Tongue (tissue), 2 donors: ENCODE measurements around the gene DMD. TPM values are rescaled to one million over a fixed set of nuclear protein-coding genes. Genes with fewer than 3 reads are reported as not detected.

Experiments used
- DNase-seq: peaks from one replicate; pipeline ENCODE4 v3.0.0-alpha.2; 2015
- total RNA-seq: library from RNA; depleted of rRNA; stranded (reverse); fragments of >200 nt; gene quantifications from one replicate; pipeline ENCODE4 v1.2.3, GENCODE V29; 2014

DMD gene
- total RNA-seq, 1 donor from 2014 or later: 304 TPM

DNA sequence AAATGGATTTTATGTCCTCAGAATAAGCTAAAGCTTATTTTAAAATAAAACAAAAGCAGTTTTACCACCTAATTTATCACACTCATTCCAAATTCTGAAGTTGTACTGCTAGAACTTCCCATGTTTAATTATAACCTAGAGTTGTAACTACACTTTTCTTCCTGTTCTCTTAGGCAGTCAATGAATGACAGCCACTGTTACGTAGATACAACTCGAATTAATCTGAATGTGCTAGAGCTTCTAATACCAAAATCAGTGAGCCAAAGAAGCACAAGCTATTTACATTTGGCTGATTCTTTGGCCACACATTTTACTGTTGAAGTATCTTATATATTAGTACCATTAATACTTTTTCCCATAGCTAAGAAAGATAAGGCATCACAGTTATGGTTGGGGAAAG is 2040.6 kb downstream of the DMD start:
- DNase-seq: no peak

DNA sequence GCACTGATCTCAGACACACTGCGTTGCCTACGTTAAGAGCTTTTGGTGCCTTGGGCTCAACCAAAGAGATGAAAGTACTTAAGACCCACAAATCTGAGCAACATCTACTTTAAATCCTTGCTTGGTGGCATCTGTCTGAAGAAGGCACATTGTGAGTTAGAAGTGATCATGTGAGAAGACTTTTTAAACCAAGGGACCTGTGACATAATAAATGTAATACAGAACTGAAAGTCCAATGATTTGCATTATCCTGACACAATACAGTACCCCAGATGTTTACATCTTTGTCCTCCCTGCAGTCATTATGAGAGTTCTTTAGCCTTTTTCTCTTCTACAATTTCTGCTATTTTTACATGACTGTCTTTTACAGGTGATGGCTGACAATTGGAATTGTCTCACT is 2042.8 kb downstream of the DMD start:
- DNase-seq: no peak

DNA sequence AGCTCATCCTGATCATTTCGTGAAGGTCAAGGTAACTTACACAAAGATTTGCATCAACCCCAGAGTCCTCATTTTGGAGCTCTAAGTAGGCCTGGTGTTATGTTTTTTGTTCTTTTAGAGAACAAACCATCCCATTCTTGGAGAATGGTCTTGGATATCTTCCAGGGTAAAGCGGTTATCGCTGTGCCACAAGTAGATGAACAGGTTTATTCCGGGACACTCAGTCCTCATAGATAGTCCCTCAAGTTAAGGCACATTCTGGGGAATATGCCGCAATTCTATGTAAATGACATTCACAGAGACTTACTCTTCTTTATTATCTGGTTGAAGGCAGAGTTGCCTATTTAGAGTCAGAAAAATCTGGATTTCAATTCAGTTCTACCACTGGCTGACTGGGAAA is 2044.5 kb downstream of the DMD start:
- no peak for DNase-seq

DNA sequence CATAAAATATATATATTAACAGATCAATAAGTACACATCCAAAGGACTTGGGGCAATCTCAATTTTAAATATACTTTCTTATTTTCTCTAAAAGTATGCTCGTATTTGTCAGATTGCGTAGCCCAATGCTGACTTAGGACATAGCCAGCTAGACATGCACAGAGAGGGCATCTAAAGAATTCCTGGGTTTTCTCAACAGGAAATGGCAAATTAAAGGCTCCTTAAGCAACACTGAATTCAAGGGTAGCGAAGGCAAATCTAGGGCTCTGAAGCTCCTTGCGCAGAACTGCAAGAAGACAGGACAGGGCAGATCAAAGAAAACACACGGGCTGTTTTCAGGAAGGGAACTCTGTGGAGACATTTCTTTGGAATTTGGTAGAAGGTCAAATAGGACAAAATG is 2044.9 kb downstream of the DMD start:
- no peak for DNase-seq

DNA sequence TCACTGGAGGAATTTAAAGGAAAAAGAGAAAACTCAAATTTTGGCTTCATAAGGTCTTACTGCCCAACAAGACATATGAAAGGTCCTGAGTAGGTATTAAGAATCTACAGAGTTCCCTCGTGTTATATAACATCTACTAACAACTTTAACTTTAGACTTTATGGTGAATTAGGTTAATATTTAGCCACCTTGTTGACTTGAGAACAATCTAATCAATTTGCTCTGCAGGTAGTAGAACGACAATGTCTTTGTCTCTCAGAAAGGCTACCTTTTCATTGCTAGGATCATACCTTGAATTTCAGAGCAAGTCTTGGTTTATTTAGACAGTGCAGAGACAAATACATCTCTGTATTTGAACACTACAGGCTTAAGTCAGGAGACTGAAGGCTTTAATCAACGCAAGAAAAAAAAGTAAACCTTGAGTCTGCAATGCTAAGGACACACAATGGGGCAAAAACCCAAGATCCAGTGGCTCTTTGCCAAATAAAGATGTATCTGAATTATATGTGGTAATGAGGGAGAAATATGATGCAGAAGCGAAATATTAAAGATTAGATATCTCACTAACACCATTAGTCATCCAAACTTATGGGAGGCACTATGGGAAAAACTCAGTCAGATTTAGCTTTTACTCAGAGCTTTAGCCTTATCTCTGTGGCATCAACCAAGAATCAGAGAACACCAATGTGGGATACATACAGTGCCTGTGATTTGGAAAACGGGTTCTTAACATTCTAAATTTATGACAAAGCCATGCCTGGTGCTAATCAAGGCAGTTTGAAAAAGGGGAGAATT is 2045.9 kb downstream of the DMD start:
- DNase-seq: no peak

DNA sequence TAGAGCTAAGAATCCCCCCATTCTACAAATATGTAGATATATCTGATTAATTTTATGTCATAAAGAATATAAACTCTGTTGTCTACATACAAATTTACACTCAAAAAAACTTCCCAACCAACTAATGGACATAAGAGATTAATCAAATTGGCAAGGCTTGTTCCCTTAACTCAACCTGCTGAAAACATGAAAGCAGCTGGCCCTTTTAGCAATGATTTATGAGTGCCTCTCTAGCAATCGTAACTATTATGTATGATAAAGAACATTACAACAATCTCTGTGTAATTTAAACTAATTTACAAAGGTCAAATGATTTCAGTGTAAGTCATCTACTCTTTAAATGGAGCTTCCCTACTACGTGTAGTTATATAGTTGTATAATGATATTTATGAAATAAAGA is 2056.4 kb downstream of the DMD start:
- DNase-seq: no peak

DNA sequence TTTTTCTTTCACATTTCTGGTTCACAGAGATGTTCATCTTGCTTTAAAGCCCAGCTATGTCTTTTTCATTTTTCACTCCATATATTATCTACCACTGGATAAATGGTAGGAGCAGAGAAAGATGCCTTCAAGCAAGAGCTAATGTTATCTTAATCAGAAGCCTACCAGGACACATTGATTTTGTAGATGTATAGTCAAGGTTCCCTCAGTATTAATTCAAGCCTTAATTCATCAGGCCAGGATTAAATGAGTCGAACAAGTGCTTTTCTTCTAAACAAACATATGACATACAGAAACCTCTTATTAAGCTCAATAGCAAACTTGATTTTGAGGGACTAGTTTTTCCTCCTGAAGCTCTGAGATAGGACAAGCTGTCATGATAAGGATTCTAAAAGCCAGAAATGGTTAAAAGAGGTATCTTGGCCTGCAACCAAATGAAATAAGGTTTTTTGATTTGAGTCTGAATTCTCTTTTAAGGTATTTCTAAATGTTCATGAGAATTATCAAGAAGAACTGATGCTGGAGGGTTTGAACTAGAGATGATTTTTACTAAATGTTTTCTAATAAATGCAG is 2057.8 kb downstream of the DMD start:
- no peak for DNase-seq

DNA sequence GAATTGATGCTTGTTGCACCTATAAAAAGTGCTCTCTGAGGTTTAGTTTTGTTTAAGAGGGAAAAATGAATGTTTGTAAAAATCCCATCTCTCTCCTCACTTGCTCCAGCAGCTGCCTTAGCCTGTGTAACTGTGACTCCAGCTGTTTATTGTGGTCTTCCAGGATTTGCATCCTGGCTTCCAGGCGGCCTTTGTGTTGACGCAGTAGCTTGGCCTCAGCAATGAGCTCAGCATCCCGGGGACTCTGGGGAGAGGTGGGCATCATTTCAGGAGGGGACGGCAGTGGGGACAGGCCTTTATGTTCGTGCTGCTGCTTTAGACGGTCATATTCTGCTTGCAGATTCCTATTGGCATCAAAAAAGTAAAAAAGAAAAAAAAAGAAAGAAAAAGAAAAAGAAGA is 2064.2 kb downstream of the DMD start:
- DNase-seq: peak; percentile 73

DNA sequence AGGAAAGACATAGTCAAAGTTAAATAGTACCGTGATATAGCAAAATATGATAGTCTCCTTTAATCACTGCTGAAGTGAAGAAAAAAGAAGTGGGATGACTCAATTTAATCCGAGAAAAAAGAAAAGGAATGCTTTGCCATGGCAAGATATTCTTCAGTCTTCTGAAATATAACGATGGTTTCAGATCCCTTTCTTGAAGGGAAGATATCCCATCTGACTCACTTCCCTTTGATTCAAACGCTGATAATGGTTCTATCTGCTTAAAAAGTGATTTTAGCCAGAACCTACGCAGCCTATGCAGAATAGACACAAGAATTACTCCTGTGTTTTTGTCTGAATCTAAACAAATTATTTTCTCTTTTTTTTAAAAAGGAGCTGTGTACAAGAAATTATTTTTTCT is 2071.4 kb downstream of the DMD start:
- DNase-seq: no peak

DNA sequence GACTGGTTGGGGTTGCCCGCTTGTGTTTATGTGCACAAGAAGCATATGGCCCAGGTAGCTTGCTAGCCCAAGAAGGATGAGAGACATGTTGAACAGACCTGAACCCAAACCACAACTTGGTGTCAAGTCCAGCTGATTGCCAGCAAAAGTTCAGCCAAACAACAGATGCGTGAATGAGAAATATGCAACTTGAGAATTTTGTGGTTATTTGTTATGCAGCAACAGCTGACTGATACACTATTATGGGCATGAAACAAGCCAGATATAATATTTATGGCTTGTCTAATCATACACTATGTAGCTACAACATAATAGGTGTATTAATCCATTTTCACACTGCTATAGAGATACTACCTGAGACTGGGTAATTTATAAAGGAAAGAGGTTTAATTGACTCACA is 2073.2 kb downstream of the DMD start:
- DNase-seq: no peak

DNA sequence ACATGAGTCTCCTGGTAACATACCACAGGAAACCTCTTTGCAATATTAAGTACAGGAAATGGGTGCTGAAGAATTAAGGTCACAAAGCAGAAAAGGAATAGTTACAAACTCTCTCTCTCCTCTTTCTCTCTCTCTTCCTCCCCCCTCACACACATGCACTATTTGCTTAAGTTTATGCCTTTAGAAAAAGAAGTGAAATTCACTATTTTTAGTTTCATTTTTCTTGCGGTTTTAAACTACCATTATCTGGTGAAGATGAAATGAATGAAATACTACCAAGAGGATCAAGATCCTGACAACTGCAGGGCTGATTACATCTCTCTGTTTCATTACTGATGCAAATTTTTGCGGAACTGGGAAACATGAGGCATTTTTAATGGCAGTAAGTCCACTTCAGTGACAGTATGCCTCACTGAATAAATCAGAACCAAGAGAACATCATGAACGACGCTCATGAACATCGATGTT is 2075.2 kb downstream of the DMD start:
- no peak for DNase-seq

DNA sequence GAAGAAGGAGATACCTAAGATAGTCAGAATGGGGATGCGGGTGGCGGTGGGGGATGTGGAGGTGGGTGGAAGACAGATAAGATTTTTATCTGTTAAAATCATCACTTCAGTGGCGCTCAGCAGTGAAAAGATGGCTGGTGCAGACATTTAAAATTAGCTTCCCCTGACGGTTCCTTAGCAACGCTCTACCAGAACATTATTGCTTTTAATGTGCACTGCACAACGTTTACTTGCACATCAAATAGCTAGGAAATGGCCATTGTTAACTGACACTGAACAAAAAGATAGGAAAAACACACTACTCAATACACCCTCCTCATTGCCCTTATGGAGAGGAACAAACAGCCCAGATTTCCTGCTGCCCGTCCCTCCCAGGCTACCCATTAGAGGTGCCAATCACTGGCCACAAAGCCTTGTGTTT is 2078.5 kb downstream of the DMD start:
- no peak for DNase-seq

DNA sequence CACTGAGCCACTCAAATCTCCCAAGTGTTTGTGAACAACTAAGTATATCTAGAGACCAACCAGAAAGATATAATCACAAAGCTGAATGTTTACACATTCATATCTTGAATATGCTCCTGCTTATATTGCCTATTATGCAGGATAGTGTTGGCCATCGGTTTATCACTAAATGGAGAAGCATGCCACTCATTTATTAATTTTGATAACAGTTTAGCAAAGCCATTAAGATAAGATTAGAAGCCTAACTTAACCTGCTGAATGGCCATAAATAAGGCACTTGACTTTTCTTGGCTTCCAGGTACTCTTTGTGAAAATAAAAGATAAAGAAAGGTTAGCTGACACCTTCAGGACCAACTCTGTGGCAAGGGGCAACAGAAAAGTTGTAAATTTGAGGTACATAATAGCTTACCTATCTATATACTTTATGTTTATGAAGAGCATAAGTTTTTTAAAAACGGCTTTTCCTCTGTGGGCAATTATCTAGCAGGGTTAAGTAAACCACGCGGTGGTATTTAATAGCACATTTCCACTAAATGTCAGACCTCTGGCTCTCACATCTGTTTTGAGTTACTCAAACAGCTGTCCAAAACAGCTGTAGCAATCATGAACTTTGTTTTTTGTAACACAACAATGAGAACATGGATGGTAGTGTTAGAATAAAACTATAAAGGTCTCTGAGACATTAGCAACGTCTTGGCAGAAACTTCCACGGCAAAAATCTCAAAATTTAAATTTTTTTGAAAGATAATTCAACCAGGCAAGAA is 2080.7 kb downstream of the DMD start:
- peak; percentile 74 for DNase-seq

DNA sequence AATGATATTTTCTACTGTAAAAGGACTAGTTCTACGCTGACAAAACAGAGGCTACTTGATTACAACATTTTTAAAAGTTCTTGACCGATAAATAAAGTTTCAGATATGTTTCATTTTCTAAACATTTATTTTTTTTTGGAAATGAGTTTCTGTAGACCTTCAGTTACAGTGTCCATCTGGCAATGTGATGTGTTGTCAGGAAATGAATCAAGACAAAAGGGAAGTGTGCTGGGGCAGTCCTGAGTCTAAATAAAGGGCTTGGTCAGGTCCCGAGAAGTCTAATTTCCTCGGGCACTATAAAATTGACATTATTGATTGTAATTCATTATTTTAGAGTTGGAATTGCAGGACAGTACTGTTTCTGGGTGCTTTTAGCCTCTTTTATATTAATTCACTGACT is 2082.5 kb downstream of the DMD start:
- DNase-seq: no peak

DNA sequence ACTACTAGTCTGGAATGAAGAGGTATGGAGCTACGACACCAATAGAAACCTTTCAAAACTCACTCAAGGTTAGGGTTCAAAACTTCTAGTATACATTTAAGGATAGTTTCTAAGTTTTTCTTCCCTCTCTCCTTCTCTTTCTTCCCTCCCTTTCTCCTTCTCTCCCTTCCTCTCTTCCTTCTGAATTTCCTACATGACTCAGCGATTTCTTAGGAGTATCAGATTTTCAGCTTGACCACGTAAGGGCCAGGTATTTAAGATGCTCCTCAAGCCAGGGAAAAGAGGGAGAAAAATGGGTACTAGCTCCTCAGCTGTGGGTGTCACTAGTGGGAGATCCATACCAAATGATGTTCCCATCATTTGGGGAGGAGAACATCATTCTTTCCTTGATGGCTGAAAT is 2083.6 kb downstream of the DMD start:
- DNase-seq: no peak

DNA sequence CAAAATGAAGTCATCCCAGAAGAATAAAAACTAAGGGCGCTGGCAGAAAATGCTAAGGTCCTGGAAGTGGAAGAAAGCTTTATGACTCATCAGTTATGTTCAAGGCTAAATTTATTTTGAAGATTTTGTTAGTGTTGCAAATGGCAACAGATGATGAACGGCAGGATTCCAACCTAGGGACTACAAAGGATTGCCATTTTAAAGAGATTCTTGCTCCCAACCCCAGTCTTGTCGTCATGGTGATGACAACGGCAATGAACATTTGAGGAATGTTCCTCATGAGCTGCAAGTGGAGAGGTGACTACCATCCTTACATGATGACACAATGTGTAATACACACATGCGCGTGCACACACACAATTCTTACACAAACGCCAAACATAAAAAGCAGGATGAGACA is 2085.1 kb downstream of the DMD start:
- no peak for DNase-seq

DNA sequence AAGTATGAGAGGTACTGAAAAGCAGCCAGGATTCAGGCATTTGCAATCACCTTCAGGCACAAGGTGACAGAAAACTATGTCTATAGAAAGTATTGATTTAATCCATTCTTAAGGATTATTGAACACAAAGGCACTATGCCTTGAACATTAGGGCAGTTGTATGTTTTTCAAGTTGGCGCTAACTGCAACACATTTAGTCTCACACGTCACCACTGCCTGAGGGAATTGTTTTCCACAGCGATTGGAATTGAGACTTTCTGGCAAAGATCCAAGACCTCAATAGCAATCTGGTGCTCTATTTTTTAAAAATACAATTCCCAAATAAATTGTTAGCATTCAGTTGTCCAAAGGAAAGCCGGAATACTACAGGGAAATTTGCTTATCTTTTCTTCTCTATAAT is 2086.8 kb downstream of the DMD start:
- DNase-seq: peak; percentile 50

DNA sequence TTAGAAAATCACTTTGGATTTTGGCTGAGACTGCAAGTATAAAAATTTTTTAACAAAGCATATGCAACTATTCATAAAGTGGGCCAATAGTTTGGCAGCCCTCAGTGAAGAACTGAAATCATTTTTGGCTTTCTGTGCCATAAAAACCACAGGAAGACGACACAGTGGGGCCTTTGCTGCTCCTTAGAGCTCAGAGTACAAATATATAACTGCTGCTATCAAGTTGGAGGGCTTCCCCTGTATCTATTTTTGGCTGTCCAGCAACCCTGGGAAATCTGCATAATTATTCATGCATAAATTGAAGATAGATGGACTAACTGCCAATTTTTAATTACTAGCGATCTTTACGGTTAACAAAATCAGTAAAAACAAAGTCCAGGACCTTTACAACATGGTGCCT is 2088.0 kb downstream of the DMD start:
- no peak for DNase-seq

DNA sequence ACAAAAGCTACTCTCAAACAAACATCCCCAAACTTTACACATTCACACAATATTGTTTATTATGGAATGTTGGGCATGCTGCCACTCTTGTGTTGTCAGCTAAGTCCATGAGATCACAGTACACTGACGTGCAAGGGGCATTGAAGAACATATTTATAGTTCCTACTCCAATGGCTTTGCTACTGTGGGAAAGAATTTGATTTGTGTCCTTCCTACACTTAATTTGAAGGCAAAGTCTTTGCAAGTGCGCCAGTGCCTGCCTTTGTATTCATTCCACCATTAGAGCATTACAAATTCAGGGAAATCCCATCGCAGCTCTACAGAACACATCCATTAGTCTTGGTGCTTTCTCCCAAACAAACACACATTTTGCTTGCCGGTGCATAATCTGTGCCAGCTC is 2094.1 kb downstream of the DMD start:
- DNase-seq: peak; percentile 78

DNA sequence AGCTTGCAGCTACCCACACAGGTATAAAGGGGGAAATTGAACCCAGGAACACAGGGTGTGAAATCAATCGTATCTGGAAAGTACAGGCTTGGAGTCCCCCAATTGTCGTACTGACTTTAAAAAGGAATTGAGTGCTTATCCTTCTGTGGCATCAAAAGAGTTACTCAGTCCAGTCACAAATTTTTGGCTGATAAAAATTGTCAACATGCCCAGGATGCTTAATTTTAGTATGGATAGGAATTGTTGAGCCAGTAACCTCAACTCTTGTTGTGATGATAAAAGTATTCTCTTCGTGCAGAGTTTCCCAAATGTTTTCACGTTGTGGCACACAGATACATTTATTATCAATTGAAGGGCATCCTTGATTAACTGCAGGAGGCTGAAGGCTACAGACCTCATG is 2096.0 kb downstream of the DMD start:
- no peak for DNase-seq

DNA sequence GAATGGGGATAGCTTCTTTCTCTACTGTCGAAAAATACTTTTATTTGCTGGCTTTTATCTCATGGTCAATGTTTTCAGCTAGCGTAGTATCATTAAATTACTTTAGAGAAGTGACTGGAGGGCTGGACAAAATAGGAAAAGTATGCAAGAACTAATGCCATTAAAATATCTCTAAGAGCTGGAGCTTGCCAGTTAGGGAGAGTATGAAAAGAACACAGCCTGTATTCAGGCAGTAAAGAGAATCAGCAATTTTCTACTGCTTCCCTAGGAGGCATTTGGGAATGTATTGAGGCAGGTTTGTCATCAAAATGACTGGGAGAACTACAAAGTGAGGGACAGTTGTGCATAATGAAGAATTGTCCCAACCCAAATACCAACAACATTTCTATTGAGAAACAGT is 2096.5 kb downstream of the DMD start:
- no peak for DNase-seq

DNA sequence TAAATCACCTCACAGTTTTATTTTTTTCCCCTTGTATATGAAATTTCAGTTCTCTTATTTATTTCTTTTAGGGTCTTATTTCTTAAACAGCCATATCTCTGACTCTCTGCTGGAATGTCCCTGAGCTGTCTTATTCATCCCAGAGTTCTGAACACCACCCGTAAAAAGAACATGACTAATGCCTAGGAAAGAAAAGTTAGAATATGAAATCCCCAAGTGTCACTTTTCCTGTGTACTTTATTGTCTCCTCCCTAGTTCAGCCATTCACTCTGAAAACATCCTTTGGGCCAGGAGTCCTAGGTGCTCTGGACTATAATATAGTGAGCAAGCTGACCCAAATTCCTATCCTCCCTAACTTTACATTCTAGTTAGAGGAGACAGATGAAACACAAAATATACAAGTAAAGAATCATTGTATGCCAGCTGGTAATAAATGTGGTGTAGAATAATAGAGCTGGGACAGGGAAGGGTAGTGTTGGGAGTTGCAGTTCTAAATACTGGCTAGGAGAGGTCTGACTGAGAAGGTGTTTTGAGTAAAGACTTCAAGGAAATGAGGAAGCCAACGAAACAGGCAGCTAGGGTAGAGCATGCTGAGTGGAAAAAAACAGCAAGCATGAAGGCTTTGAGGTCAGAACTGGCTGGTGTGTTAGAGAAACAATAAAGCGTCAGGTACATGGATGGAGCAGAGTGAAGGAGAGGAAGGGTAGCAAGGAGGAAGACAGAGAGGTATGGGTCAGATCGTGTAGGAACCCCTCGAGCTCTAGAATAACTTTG is 2098.9 kb downstream of the DMD start:
- DNase-seq: no peak

DNA sequence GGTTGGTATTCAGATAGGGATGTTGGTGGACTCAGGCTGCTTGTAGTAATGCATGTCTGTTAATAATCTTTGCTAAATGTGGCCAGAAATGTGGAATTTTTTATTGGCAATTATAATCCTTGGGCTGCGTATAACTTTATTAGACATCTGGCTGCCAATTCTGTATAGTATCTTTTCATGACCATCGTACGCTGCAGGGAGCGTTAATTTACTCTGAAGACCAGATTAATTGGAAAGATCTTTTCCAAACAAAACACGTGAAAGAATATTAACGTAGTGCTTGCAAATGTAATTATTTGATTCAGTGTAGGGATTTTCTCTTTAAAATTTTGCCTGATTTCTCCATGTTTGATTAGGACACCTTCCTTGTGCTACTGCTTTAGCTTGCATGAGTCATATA is 2100.7 kb downstream of the DMD start:
- no peak for DNase-seq
